Measurements from ENCODE around the gene NRGN. TPM values are rescaled to one million over a fixed set of nuclear protein-coding genes. Genes with fewer than 3 reads are reported as not detected.

Gene NRGN
- total RNA-seq, 1 donor from 2014 or later: 17.0 TPM

DNA sequence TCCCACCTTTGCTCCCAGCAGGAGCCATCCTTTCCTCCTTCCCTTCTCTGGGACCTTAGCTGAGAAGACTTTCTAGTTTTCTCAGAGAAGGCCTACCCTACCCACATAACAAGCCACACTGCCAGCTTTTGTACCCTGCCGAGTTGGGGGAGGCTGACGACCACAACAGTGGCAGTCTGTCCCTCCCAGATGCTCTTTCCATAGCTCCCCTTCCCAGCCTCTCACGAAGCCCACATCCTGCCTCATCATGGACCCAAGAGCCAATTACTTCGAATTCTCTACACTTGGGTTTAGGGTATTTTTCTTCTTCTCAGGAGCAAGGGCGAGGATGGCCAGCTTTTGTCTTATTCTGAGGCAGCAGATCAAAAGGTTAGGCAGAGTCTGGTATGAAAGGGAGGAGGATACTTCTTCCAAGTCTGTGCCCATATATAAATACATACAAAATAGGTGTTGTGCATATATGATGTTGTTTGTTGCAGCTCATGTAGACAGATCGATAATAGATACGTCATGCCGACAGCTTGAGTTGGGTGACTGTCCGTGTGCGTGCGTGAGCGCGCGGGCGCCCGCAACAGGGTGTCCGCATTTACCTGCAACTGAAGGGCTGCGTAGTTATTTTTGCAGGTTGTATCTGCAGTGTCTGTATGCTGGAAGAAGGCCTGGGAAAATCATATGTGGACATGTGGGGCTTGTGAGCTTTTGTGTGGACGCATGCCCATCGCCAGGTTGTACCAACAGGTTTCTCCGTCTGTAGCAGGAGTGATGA lies 846 bp upstream of the NRGN start:
- H3K4me1 Mint-ChIP-seq (ENCODE audit: unreplicated experiment): peaks cover 43% of the 10 kb centered on the region
- no peak for DNase-seq (ENCODE audit: low spot score)
- no peaks in the 10 kb centered on the region for H3K9me3 Mint-ChIP-seq (ENCODE audit: unreplicated experiment)
- H3K4me3 Mint-ChIP-seq (ENCODE audit: unreplicated experiment): peak overlapping the region; percentile 76
- peaks cover 6% of the 10 kb centered on the region for H3K36me3 Mint-ChIP-seq (ENCODE audit: low read depth, unreplicated experiment)
- H3K27me3 Mint-ChIP-seq (ENCODE audit: unreplicated experiment): peaks cover 20% of the 10 kb centered on the region
- TF ChIP-seq, protein P1, sequence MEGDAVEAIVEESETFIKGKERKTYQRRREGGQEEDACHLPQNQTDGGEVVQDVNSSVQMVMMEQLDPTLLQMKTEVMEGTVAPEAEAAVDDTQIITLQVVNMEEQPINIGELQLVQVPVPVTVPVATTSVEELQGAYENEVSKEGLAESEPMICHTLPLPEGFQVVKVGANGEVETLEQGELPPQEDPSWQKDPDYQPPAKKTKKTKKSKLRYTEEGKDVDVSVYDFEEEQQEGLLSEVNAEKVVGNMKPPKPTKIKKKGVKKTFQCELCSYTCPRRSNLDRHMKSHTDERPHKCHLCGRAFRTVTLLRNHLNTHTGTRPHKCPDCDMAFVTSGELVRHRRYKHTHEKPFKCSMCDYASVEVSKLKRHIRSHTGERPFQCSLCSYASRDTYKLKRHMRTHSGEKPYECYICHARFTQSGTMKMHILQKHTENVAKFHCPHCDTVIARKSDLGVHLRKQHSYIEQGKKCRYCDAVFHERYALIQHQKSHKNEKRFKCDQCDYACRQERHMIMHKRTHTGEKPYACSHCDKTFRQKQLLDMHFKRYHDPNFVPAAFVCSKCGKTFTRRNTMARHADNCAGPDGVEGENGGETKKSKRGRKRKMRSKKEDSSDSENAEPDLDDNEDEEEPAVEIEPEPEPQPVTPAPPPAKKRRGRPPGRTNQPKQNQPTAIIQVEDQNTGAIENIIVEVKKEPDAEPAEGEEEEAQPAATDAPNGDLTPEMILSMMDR (IDR thresholded peaks at IDR 0.05; ENCODE audit: unreplicated experiment): no peak
- peak overlapping the region; percentile 70 for H3K27ac Mint-ChIP-seq (ENCODE audit: unreplicated experiment)

DNA sequence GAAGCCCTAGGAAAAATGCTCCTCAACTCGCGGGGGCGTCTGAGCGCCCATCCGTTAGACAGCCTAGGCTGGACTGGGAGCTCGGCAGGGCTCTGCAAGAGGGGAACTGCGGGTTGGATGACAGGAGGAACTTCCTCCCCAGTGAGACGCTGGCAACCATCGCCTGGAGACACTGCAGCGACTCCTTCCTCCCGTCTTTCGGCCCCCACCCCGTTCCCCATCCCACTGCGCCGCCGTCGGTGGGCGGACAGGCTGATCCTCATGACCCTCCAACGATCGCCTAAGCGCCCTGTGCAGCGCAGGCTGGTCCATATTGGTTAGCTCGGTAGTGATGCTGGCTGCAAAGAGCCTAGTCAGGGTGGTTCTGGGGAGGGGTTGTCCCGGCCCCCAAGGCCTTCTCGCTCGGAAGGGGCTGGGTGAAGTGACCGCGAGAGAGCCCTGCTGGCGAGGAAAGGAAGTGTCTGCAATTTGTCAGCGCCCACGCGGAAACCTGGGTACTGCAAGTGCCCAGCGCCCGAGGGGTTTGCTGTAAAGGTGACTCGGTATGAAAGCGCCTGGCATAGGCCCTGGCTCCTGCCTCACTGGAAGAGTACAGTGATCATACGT lies 638 bp downstream of the NRGN start:
- no peak for DNase-seq (ENCODE audit: low spot score)
- TF ChIP-seq, protein P1 (IDR thresholded peaks at IDR 0.05; ENCODE audit: unreplicated experiment): peak; percentile 69
- peaks cover 6% of the 10 kb centered on the region for H3K36me3 Mint-ChIP-seq (ENCODE audit: low read depth, unreplicated experiment)
- no peak overlapping the region for H3K27ac Mint-ChIP-seq (ENCODE audit: unreplicated experiment)
- peaks cover 41% of the 10 kb centered on the region for H3K4me1 Mint-ChIP-seq (ENCODE audit: unreplicated experiment)
- peak overlapping the region; percentile 82 for H3K4me3 Mint-ChIP-seq (ENCODE audit: unreplicated experiment)
- peaks cover 5% of the 10 kb centered on the region for H3K9me3 Mint-ChIP-seq (ENCODE audit: unreplicated experiment)
- peaks cover 26% of the 10 kb centered on the region for H3K27me3 Mint-ChIP-seq (ENCODE audit: unreplicated experiment)

DNA sequence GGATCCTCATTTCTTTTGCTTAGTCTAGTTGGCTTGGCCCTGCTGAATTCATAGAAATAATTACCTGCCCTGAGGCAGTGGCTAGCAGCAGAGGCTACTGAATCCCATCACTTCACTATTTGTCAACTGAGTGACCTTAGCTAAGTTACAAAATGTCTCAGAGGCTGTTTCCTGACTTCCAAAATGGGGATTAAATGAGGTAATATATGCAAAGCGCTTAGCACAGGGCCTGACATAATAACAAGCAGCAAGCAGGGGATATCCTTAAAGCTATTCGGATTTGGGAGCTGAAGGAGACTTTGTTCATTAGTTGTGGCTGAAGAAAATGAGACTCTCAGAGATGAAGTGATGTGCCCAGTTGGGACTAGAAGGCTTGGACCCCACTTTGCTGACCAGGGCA lies 2.8 kb downstream of the NRGN start:
- H3K4me3 Mint-ChIP-seq (ENCODE audit: unreplicated experiment): no peak overlapping the region
- H3K4me1 Mint-ChIP-seq (ENCODE audit: unreplicated experiment): peaks cover 50% of the 10 kb centered on the region
- H3K27me3 Mint-ChIP-seq (ENCODE audit: unreplicated experiment): peaks cover 30% of the 10 kb centered on the region

DNA sequence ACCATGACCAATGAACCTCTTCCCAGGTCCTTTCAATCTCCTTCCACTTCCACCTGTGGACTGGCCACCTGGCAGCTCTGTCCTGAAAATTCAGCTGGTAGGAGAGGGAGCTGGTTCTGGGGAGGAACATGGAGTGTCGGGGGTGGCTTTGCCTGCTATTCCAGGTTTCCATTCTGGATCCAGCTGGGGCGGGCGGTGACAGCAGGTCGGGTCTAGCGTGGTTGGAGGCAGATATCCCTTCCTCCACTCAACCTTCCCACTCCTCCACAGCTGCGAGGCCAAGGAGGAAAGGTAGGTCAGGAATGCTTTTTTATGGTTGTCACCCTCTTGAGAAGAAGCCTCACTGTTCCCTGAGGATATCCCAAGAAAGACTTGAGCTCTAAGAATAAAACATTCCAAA lies 3.3 kb downstream of the NRGN start:
- peaks cover 5% of the 10 kb centered on the region for H3K9me3 Mint-ChIP-seq (ENCODE audit: unreplicated experiment)
- H3K4me3 Mint-ChIP-seq (ENCODE audit: unreplicated experiment): no peak overlapping the region
- H3K27me3 Mint-ChIP-seq (ENCODE audit: unreplicated experiment): peaks cover 34% of the 10 kb centered on the region
- TF ChIP-seq, protein P1 (IDR thresholded peaks at IDR 0.05; ENCODE audit: unreplicated experiment): no peak
- peaks cover 52% of the 10 kb centered on the region for H3K4me1 Mint-ChIP-seq (ENCODE audit: unreplicated experiment)
- DNase-seq (ENCODE audit: low spot score): no peak
- H3K36me3 Mint-ChIP-seq (ENCODE audit: low read depth, unreplicated experiment): peaks cover 11% of the 10 kb centered on the region
- no peak overlapping the region for H3K27ac Mint-ChIP-seq (ENCODE audit: unreplicated experiment)

More for the DNA sequence above, 2.8 kb downstream of the NRGN start:
- Mint-ChIP-seq H3K9me3 (ENCODE audit: unreplicated experiment) (peaks cover 5% of the 10 kb centered on the region), H3K36me3 (ENCODE audit: low read depth, unreplicated experiment) (peaks cover 6% of the 10 kb centered on the region), H3K27ac (ENCODE audit: unreplicated experiment) (no peak overlapping the region)
- TF ChIP-seq, protein P1 (IDR thresholded peaks at IDR 0.05; ENCODE audit: unreplicated experiment): no peak
- DNase-seq (ENCODE audit: low spot score): no peak

DNA sequence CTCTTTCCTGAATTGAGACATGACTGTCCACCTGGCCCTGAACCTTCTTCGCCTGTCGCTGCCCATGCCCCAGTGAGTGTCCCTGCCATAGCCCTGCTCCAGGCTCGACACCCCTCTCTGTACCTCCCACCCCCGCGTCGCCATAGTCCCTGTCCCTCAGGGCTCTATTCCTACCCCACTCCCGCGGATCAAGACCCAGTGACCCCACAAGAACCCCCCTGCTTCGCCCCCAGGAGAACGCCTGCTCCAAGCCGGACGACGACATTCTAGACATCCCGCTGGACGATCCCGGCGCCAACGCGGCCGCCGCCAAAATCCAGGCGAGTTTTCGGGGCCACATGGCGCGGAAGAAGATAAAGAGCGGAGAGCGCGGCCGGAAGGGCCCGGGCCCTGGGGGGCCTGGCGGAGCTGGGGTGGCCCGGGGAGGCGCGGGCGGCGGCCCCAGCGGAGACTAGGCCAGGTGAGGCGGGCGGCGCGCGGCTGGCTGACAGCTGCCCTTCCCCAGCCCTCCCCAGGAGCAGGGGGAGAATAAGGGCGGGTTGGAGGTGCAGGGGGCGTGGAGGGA lies 5.6 kb downstream of the NRGN start:
- DNase-seq (ENCODE audit: low spot score): no peak
- Mint-ChIP-seq H3K36me3 (ENCODE audit: low read depth, unreplicated experiment) (peaks cover 7% of the 10 kb centered on the region), H3K9me3 (ENCODE audit: unreplicated experiment) (peaks cover 5% of the 10 kb centered on the region), H3K27me3 (ENCODE audit: unreplicated experiment) (peaks cover 36% of the 10 kb centered on the region), H3K27ac (ENCODE audit: unreplicated experiment) (no peak overlapping the region), H3K4me1 (ENCODE audit: unreplicated experiment) (peaks cover 66% of the 10 kb centered on the region), H3K4me3 (ENCODE audit: unreplicated experiment) (peak overlapping the region; percentile 71)
- TF ChIP-seq, protein P1 (IDR thresholded peaks at IDR 0.05; ENCODE audit: unreplicated experiment): no peak

Data from endothelial cell (in vitro differentiated cells).